Fibroblast of skin of left biceps (primary cell): ENCODE results near the gene PPM1J.
A peak's percentile ranks its signal among the peaks of the same experiment; 100 is the strongest.
"Not testable (repeated sequence)": the region's sequence is repeated elsewhere in the genome, so short reads cannot be mapped to it uniquely, and the experiment has no call there.

Source experiments
- DNase-seq, 2 experiments: peaks; one replicate each; pipeline ENCODE4 v3.0.0-alpha.2; 2013; ENCODE audit warnings: low read depth in 2 of 2

Gene PPM1J

GRCh38 chr1:112721966-112722524, 6.9 kb upstream of the PPM1J start:
- DNase-seq: no peak

- not testable (repeated sequence) for DNase-seq
These were observed 6.2 kb upstream of the PPM1J start for GRCh38 chr1:112721294-112721693.

- no peak for DNase-seq
These were observed 5.7 kb upstream of the PPM1J start for GRCh38 chr1:112720800-112721199.

- DNase-seq: no peak
These were observed 4.6 kb upstream of the PPM1J start for GRCh38 chr1:112719706-112720105.

- DNase-seq: no peak
These were observed 3.7 kb upstream of the PPM1J start for GRCh38 chr1:112718691-112719418.

- DNase-seq: no peak
These were observed 2.2 kb upstream of the PPM1J start for GRCh38 chr1:112717263-112717873.

- peak; percentile 62 to 64 for DNase-seq
These were observed 1.1 kb upstream of the PPM1J start for GRCh38 chr1:112716133-112716720.

GRCh38 chr1:112714313-112715263, 544 bp downstream of the PPM1J start:
- DNase-seq: no peak

- DNase-seq: no peak
These were observed 1.4 kb downstream of the PPM1J start for GRCh38 chr1:112713466-112714312.

- no peak for DNase-seq
These were observed 2.4 kb downstream of the PPM1J start for GRCh38 chr1:112712701-112713128.

- DNase-seq: no peak
These were observed 2.9 kb downstream of the PPM1J start for GRCh38 chr1:112712191-112712590.

- DNase-seq: no peak
These were observed 3.5 kb downstream of the PPM1J start for GRCh38 chr1:112711670-112712069.

- DNase-seq: no peak
These were observed 4.1 kb downstream of the PPM1J start for GRCh38 chr1:112711041-112711440.

- no peak for DNase-seq
These were observed 4.5 kb downstream of the PPM1J start for GRCh38 chr1:112710586-112710985.

- DNase-seq: no peak
These were observed 5.0 kb downstream of the PPM1J start for GRCh38 chr1:112710159-112710558.

- no peak for DNase-seq
These were observed 6.6 kb downstream of the PPM1J start for GRCh38 chr1:112708489-112708888.

- no peak for DNase-seq
These were observed 7.1 kb downstream of the PPM1J start for GRCh38 chr1:112708002-112708448.

GRCh38 chr1:112707221-112708001, 7.7 kb downstream of the PPM1J start:
- peak in 1 of 2 experiments; percentile 47 for DNase-seq

- DNase-seq: no peak
These were observed 8.5 kb downstream of the PPM1J start, which contains the start of gene RHOC for GRCh38 chr1:112706505-112707220. RHOC (minus strand) TSS chr1:112707127; CDS start chr1:112703799, 3,328 bp downstream.
